SK-N-SH (cell line): Measurements from ENCODE around the gene ASAP2. TPM values are rescaled to one million over a fixed set of nuclear protein-coding genes. Genes with fewer than 3 reads are reported as not detected.

Source experiments
- CTCF ChIA-PET: fragments of 300-600, 350-600 bp; formaldehyde crosslinking; extraction: SDS; loops from one replicate; lab custom pipeline; 2021; lab: Yijun Ruan, JAX
- POLR2A ChIA-PET: fragments of 350-600 bp; sonication (Branson Sonifier 250); formaldehyde crosslinking; extraction: SDS; loops from one replicate; lab custom pipeline; 2020; ENCODE audit warnings: antibody characterized with exemption, inconsistent platforms; lab: Yijun Ruan, JAX
- DNase-seq: peaks from one replicate; pipeline ENCODE4 v3.0.0; 2012
- H2AFZ ChIP-seq: fragments of 200-600 bp; sonication (generic); 2 replicates; pipeline ENCODE4 v1.8.1; 2016; ENCODE audit warnings: antibody characterized with exemption, mild to moderate bottlenecking, low read depth
- H3F3A ChIP-seq: fragments of 200-600 bp; sonication (generic); replicated peaks from 2 replicates; pipeline ENCODE3; 2016; ENCODE audit warnings: antibody characterized with exemption, mild to moderate bottlenecking; ENCODE audit not compliant: insufficient read depth
- H3K27ac ChIP-seq, 2 experiments: fragments of 200-500 bp in 1 of 2; fragments of 200-600 bp in 1 of 2; sonication (Bioruptor generic) in 1 of 2; sonication (generic), shearing (Covaris generic) in 1 of 2; 2 replicates each; pipeline versions ENCODE4 v1.5.1 to v1.6.1; 2014 to 2016; ENCODE audit warnings: low read depth in 2 of 2, inconsistent platforms in 1 of 2, low read length in 1 of 2, mild to moderate bottlenecking in 1 of 2, mixed read lengths in 1 of 2
- H3K27me3 ChIP-seq: fragments of 200-600 bp; sonication (generic), shearing (Covaris generic); 2 replicates; pipeline ENCODE4 v1.6.1; 2016; ENCODE audit warnings: mixed run types; ENCODE audit not compliant: insufficient read depth
- H3K36me3 ChIP-seq, 2 experiments: fragments of 200-500 bp in 1 of 2; fragments of 200-600 bp in 1 of 2; sonication (Bioruptor generic) in 1 of 2; sonication (generic) in 1 of 2; replicated peaks in 1 of 2; 2 replicates each; pipeline versions ENCODE3 to v1.5.1; 2014 to 2016; ENCODE audit warnings: low read length in 1 of 2, mild to moderate bottlenecking in 1 of 2; ENCODE audit not compliant: insufficient read depth in 2 of 2, control insufficient read depth in 1 of 2
- H3K4me1 ChIP-seq, 2 experiments: fragments of 200-500 bp in 1 of 2; fragments of 200-600 bp in 1 of 2; sonication (Bioruptor generic) in 1 of 2; sonication (generic), shearing (Covaris generic) in 1 of 2; 2 replicates each; pipeline versions ENCODE4 v1.5.1 to v1.6.1; 2014 to 2016; ENCODE audit warnings: low read depth in 1 of 2, low read length in 1 of 2, mixed run types in 1 of 2; ENCODE audit not compliant: insufficient read depth in 2 of 2, control insufficient read depth in 1 of 2
- H3K4me2 ChIP-seq: fragments of 200-600 bp; sonication (generic), shearing (Covaris generic); 2 replicates; pipeline ENCODE4 v1.6.1; 2017; ENCODE audit warnings: mixed run types
- H3K4me3 ChIP-seq, 2 experiments: fragments of 200-500 bp in 1 of 2; fragments of 200-600 bp in 1 of 2; sonication (Bioruptor generic) in 1 of 2; sonication (generic), shearing (Covaris generic) in 1 of 2; 2 replicates each; pipeline versions ENCODE4 v1.5.1 to v1.8.1; 2014 to 2016; ENCODE audit warnings: low read depth in 2 of 2, inconsistent platforms in 1 of 2, low read length in 1 of 2, mild to moderate bottlenecking in 1 of 2, mixed read lengths in 1 of 2, moderate library complexity in 1 of 2
- H3K79me2 ChIP-seq: fragments of 200-600 bp; sonication (generic); 2 replicates; pipeline ENCODE4 v1.8.1; 2017; ENCODE audit warnings: mild to moderate bottlenecking; ENCODE audit not compliant: insufficient read depth
- H3K9ac ChIP-seq: fragments of 200-600 bp; sonication (generic); 2 replicates; pipeline ENCODE4 v1.6.1; 2017; ENCODE audit warnings: mixed run types
- H3K9me2 ChIP-seq: fragments of 200-600 bp; sonication (generic); 2 replicates; pipeline ENCODE4 v1.6.1; 2017; ENCODE audit warnings: mixed run types
- H3K9me3 ChIP-seq: fragments of 200-600 bp; sonication (generic); 2 replicates; pipeline ENCODE4 v1.6.1; 2017; ENCODE audit warnings: mixed run types, mild to moderate bottlenecking, moderate library complexity
- H4K20me1 ChIP-seq: fragments of 200-600 bp; sonication (generic); 2 replicates; pipeline ENCODE4 v1.6.1; 2017; ENCODE audit warnings: mild to moderate bottlenecking, mixed run types; ENCODE audit not compliant: insufficient read depth
- CHD2 ChIP-seq: fragments of 150-350 bp; IDR thresholded peaks from 2 replicates; pipeline ENCODE4 v1.6.1; 2018; ENCODE audit warnings: low read length; ENCODE audit not compliant: partially characterized antibody
- ELF1 ChIP-seq: IDR thresholded peaks from 2 replicates; pipeline ENCODE4 v1.4.0; 2012
- EP300 ChIP-seq, 2 experiments: IDR thresholded peaks; 2 replicates each; pipeline versions ENCODE4 v1.4.0 to v1.6.1; 2012; ENCODE audit warnings: borderline replicate concordance in 1 of 2, low read depth in 1 of 2, low read length in 1 of 2
- EZH2phosphoT487 ChIP-seq: fragments of 200-600 bp; sonication (generic); IDR thresholded peaks from 2 replicates; pipeline ENCODE4 v1.6.1; 2017; ENCODE audit warnings: low read depth, mixed run types, mild to moderate bottlenecking, antibody characterized with exemption, moderate library complexity, borderline replicate concordance
- FOSL2 ChIP-seq: IDR thresholded peaks from 2 replicates; pipeline ENCODE4 v1.4.0; 2012; ENCODE audit warnings: low read depth, mild to moderate bottlenecking, moderate library complexity, borderline replicate concordance
- FOXJ3 ChIP-seq: sonication (generic); formaldehyde crosslinking; IDR thresholded peaks from 2 replicates; pipeline ENCODE4 v1.5.1; 2020; ENCODE audit warnings: mild to moderate bottlenecking, missing genetic modification reagents
- GABPA ChIP-seq: IDR thresholded peaks from 2 replicates; pipeline ENCODE4 v1.4.0; 2012; ENCODE audit warnings: low read depth, mild to moderate bottlenecking
- GATA2 ChIP-seq: sonication (generic); formaldehyde crosslinking; IDR thresholded peaks from 2 replicates; pipeline ENCODE4 v1.5.0; 2020; ENCODE audit warnings: mild to moderate bottlenecking, missing genetic modification reagents
- JUND ChIP-seq: IDR thresholded peaks from 2 replicates; pipeline ENCODE4 v1.4.0; 2012
- MEF2A ChIP-seq: IDR thresholded peaks from 2 replicates; pipeline ENCODE4 v1.4.0; 2012; ENCODE audit warnings: low read depth, borderline replicate concordance
- MXI1 ChIP-seq: IDR thresholded peaks from 2 replicates; pipeline ENCODE4 v1.6.1; 2012; ENCODE audit warnings: mild to moderate bottlenecking, low read depth, low read length, improper control_type of control experiment
- NFIC ChIP-seq: IDR thresholded peaks from 2 replicates; pipeline ENCODE4 v1.4.0; 2012; ENCODE audit warnings: borderline replicate concordance
- NRF1 ChIP-seq: IDR thresholded peaks from 2 replicates; pipeline ENCODE4 v1.6.1; 2012; ENCODE audit warnings: low read depth, mild to moderate bottlenecking, low read length
- POLR2AphosphoS5 ChIP-seq: IDR thresholded peaks from 2 replicates; pipeline ENCODE4 v1.6.1; 2012; ENCODE audit warnings: low read depth, low read length
- RAD21 ChIP-seq: IDR thresholded peaks from 2 replicates; pipeline ENCODE4 v1.6.1; 2012; ENCODE audit warnings: mild to moderate bottlenecking, low read length
- RCOR1 ChIP-seq: fragments of 150-350 bp; IDR thresholded peaks from 2 replicates; pipeline ENCODE4 v1.6.1; 2017; ENCODE audit warnings: antibody characterized with exemption, low read length
- TCF12 ChIP-seq: IDR thresholded peaks from 2 replicates; pipeline ENCODE4 v1.4.0; 2012
- WGBS: methylation state at CpG from one replicate; pipeline ENCODE4 v1.1.6; 2017; ENCODE audit warnings: low lambda C conversion rate; 5-methylcytosine and 5-hydroxymethylcytosine counted together
- polyA plus RNA-seq, 3 experiments: library from polyadenylated mRNA; depleted of rRNA; stranded (reverse); fragments of >200 nt; gene quantifications; 2 replicates each; pipeline ENCODE4 v1.2.3, GENCODE V29; 2012
- TF ChIP-seq, protein P1 (sequence below): IDR thresholded peaks from 2 replicates; pipeline ENCODE4 v1.4.0; 2012; ENCODE audit warnings: low read depth, borderline replicate concordance
- TF ChIP-seq, protein P2 (sequence below): fragments of 150-350 bp; IDR thresholded peaks from 2 replicates; pipeline ENCODE4 v1.6.1; 2016; ENCODE audit warnings: mild to moderate bottlenecking, low read depth, low read length
- TF ChIP-seq, protein P3 (sequence below): fragments of 150-350 bp; IDR thresholded peaks from 2 replicates; pipeline ENCODE4 v1.6.1; 2017; ENCODE audit warnings: antibody characterized with exemption, low read length, low read depth, borderline replicate concordance
- TF ChIP-seq, protein P4 (sequence below): IDR thresholded peaks from 2 replicates; pipeline ENCODE4 v1.4.0; 2012; ENCODE audit warnings: low read depth

ASAP2 gene
- polyA plus RNA-seq, 1 of the 3 experiments (the other 2 are of a cell fraction), result 37.9 TPM

DNA sequence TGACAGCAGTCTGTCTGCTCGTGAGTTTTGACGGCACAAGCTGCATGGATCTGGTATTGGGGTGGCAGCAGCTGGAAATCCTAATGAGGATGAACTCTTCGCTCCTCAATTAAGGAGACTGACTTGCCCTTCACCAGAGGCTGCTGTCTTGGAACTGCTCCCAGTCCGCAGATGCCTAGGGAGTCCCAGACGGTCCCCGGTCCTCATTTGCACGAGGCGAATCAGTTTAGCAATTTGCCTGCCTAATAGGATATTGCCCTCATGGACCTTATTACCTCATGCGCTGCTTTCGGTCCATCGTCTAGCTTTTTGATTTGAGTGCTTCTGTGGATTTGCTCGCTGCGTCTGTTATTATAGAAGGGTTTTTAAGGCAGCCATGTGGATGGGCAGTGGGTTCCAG, 40.6 kb downstream of the ASAP2 start:
- Histone ChIP-seq H3K9me2 (no peaks in the 10 kb centered on the region), H3K79me2 (peaks cover 100% of the 10 kb centered on the region), H3K27ac (peak overlapping the region; percentile 89 to 100; a peak in 3 of 4 replicates), H4K20me1 (no peaks in the 10 kb centered on the region), H3F3A (peaks cover 29% of the 10 kb centered on the region), H3K4me3 (no peak overlapping the region), H3K36me3 (no peaks in the 10 kb centered on the region), H3K4me1 (peaks cover 75 to 85% of the 10 kb centered on the region in 2 experiments), H3K9ac (no peak overlapping the region; the same call in 1 of the 2 replicates), H2AFZ (no peak overlapping the region), H3K4me2 (peak overlapping the region; percentile 62; the same call in 1 of the 2 replicates), H3K9me3 (no peaks in the 10 kb centered on the region), H3K27me3 (no peaks in the 10 kb centered on the region)
- WGBS, result 57% methylated on average over 13 of the region's 13 CpGs
- DNase-seq, result peak; percentile 76
- ChIA-PET POLR2A (interaction anchor here (1.1 to 2.0 kb wide), 4 partner anchors 8 to 39 kb away, joined by 3 to 20 read pairs (median 9); no protein-coding TSS in a partner anchor), CTCF (interaction anchor here (0.9 to 4.3 kb wide), 19 partner anchors 9 to 374 kb away, joined by 3 to 26 read pairs (median 4); partner anchors contain the start of gene ASAP2)
- TF ChIP-seq, protein P1, sequence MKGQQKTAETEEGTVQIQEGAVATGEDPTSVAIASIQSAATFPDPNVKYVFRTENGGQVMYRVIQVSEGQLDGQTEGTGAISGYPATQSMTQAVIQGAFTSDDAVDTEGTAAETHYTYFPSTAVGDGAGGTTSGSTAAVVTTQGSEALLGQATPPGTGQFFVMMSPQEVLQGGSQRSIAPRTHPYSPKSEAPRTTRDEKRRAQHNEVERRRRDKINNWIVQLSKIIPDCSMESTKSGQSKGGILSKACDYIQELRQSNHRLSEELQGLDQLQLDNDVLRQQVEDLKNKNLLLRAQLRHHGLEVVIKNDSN, result no peak
- TF ChIP-seq FOXJ3 (CRISPR knock-in tag) (0 out of 2 replicates have a peak, but pooled peaks have one; percentile 58), GABPA (no peak), ELF1 (no peak), CHD2 (peak; percentile 81), NRF1 (no peak), NFIC (no peak), RAD21 (peak; percentile 38), EZH2phosphoT487 (no peak), RCOR1 (peak; percentile 92), JUND (no peak), MEF2A (no peak), MXI1 (peak; percentile 93), EP300 (IDR thresholded peaks at IDR 0.05; ENCODE audit: borderline replicate concordance in 1 of 2, low read depth in 1 of 2, low read length in 1 of 2) (peak in 1 of 2 experiments; percentile 94; a peak in 2 of 4 replicates), FOSL2 (no peak), POLR2AphosphoS5 (no peak), TCF12 (no peak), GATA2 (CRISPR knock-in tag) (no peak; the same call in 1 of the 2 replicates)
- TF ChIP-seq, protein P2, sequence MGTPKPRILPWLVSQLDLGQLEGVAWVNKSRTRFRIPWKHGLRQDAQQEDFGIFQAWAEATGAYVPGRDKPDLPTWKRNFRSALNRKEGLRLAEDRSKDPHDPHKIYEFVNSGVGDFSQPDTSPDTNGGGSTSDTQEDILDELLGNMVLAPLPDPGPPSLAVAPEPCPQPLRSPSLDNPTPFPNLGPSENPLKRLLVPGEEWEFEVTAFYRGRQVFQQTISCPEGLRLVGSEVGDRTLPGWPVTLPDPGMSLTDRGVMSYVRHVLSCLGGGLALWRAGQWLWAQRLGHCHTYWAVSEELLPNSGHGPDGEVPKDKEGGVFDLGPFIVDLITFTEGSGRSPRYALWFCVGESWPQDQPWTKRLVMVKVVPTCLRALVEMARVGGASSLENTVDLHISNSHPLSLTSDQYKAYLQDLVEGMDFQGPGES, result no peak
- TF ChIP-seq, protein P3, sequence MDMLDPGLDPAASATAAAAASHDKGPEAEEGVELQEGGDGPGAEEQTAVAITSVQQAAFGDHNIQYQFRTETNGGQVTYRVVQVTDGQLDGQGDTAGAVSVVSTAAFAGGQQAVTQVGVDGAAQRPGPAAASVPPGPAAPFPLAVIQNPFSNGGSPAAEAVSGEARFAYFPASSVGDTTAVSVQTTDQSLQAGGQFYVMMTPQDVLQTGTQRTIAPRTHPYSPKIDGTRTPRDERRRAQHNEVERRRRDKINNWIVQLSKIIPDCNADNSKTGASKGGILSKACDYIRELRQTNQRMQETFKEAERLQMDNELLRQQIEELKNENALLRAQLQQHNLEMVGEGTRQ, result no peak
- TF ChIP-seq, protein P4, sequence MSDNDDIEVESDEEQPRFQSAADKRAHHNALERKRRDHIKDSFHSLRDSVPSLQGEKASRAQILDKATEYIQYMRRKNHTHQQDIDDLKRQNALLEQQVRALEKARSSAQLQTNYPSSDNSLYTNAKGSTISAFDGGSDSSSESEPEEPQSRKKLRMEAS, result no peak
